GM10847 (cell line): ENCODE data around the gene SCAND1.

Experiments used
- POLR2A ChIP-seq: IDR thresholded peaks from 2 replicates; pipeline ENCODE4 v1.6.1; 2011; ENCODE audit not compliant: insufficient read length; ENCODE audit errors: extremely low read depth

The SCAND1 gene

GRCh38 chr20:35954200-35954906 is at the start of gene SCAND1:
SCAND1 (minus strand) TSS chr20:35954502; CDS start chr20:35954284, 218 bp downstream.
- TF ChIP-seq POLR2A = peak; percentile 94

GRCh38 chr20:36004045-36004444 is 49.7 kb upstream of the SCAND1 start:
- no peak for TF ChIP-seq POLR2A

- no peak for TF ChIP-seq POLR2A
These were observed 48.6 kb upstream of the SCAND1 start for GRCh38 chr20:36002855-36003254.

- no peak for TF ChIP-seq POLR2A
These were observed 40.7 kb upstream of the SCAND1 start for GRCh38 chr20:35994994-35995453.

GRCh38 chr20:35992713-35993335 is 38.5 kb upstream of the SCAND1 start:
- TF ChIP-seq POLR2A = no peak

- TF ChIP-seq POLR2A = no peak
These were observed 37.0 kb upstream of the SCAND1 start for GRCh38 chr20:35991142-35991771.

- TF ChIP-seq POLR2A = no peak
These were observed 34.7 kb upstream of the SCAND1 start for GRCh38 chr20:35988910-35989463.

GRCh38 chr20:35985806-35986205 is 31.5 kb upstream of the SCAND1 start:
- TF ChIP-seq POLR2A = no peak

- no peak for TF ChIP-seq POLR2A
These were observed 30.1 kb upstream of the SCAND1 start for GRCh38 chr20:35984382-35984781.

- no peak for TF ChIP-seq POLR2A
These were observed 27.7 kb upstream of the SCAND1 start for GRCh38 chr20:35981969-35982368.

GRCh38 chr20:35979544-35979943 is 25.2 kb upstream of the SCAND1 start:
- TF ChIP-seq POLR2A = no peak

GRCh38 chr20:35978041-35978513 is 23.8 kb upstream of the SCAND1 start:
- TF ChIP-seq POLR2A = no peak

- TF ChIP-seq POLR2A = no peak
These were observed 21.5 kb upstream of the SCAND1 start for GRCh38 chr20:35975576-35976373.

- TF ChIP-seq POLR2A = no peak
These were observed 20.0 kb upstream of the SCAND1 start for GRCh38 chr20:35974256-35974655.

GRCh38 chr20:35972462-35972861 is 18.2 kb upstream of the SCAND1 start:
- no peak for TF ChIP-seq POLR2A
